Ascending aorta (tissue), 2 donors: ENCODE results near the gene NUDT15. TPM values are rescaled to one million over a fixed set of nuclear protein-coding genes. Genes with fewer than 3 reads are reported as not detected.

ENCODE experiments used
- DNase-seq, 2 donors: peaks; one replicate each; pipeline ENCODE4 v3.0.0-alpha.2; 2019; ENCODE audit warnings: low spot score in 2 of 2
- H3K27ac ChIP-seq, 2 donors: fragments of 200-600 bp; sonication (generic); one replicate each; pipeline ENCODE4 v1.5.1; 2016 to 2017; ENCODE audit warnings: mild to moderate bottlenecking in 1 of 2
- H3K27me3 ChIP-seq: fragments of 200-600 bp; sonication (generic); one replicate; pipeline ENCODE4 v1.5.1; 2017
- H3K36me3 ChIP-seq, 2 donors: fragments of 200-600 bp; sonication (generic); one replicate each; pipeline ENCODE4 v1.5.1; 2016
- H3K4me1 ChIP-seq, 2 donors: fragments of 200-600 bp; sonication (generic); one replicate each; pipeline ENCODE4 v1.5.1; 2016 to 2017; ENCODE audit warnings: mild to moderate bottlenecking in 1 of 2
- H3K4me3 ChIP-seq, 2 donors: fragments of 200-600 bp; sonication (generic); one replicate each; pipeline ENCODE4 v1.5.1; 2016 to 2017; ENCODE audit warnings: mild to moderate bottlenecking in 1 of 2
- H3K9me3 ChIP-seq, 2 donors: fragments of 200-600 bp; sonication (generic); one replicate each; pipeline ENCODE4 v1.5.1; 2016
- intact Hi-C: fragments of 100-400 bp; cut with DNase I; formaldehyde crosslinking; loops from one replicate; pipeline ENCODE4 v1.15.1; 2023
- total RNA-seq: library from RNA; depleted of rRNA; stranded (reverse); fragments of >200 nt; gene quantifications from one replicate; pipeline ENCODE4 v1.1.0, GENCODE V29; 2016
- TF ChIP-seq, protein P1 (sequence below), 3 experiments: fragments of 200-600 bp in 2 of 3; fragments of 450-650 bp in 1 of 3; sonication (generic) in 2 of 3; IDR thresholded peaks; one replicate each; pipeline ENCODE4 v1.5.1; 2016 to 2019; ENCODE audit warnings: antibody characterized with exemption in 3 of 3, mild to moderate bottlenecking in 1 of 3, moderate library complexity in 1 of 3

Gene NUDT15
- total RNA-seq, 1 donor from 2014 or later = 4.2 TPM

DNA sequence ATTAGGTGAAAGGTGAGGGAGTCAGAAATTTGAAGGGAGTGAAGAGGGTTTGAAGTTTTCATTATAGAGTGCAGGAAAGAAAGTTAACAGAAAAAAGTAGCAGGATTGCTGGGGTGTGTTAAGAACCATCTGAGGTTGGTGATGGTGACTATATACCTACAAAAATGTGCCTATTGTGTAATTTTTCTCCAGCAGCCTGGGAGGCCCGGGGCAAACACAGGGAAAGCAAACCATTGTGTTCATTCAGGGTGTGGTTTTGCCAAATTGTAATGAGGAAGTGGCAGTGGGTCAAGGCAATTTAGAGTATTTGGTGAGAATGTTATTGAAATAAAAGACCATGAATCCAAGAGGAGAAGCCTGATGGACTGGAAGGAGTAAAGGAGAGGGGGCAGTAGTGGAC is 28.2 kb upstream of the NUDT15 start:
- Histone ChIP-seq H3K4me3 (no peak overlapping the region), H3K27me3 (no peaks in the 10 kb centered on the region), H3K36me3 (no peaks in the 10 kb centered on the region), H3K27ac (no peak overlapping the region), H3K4me1 (no peaks in the 10 kb centered on the region), H3K9me3 (no peaks in the 10 kb centered on the region)
- no peak for DNase-seq
- TF ChIP-seq, protein P1, sequence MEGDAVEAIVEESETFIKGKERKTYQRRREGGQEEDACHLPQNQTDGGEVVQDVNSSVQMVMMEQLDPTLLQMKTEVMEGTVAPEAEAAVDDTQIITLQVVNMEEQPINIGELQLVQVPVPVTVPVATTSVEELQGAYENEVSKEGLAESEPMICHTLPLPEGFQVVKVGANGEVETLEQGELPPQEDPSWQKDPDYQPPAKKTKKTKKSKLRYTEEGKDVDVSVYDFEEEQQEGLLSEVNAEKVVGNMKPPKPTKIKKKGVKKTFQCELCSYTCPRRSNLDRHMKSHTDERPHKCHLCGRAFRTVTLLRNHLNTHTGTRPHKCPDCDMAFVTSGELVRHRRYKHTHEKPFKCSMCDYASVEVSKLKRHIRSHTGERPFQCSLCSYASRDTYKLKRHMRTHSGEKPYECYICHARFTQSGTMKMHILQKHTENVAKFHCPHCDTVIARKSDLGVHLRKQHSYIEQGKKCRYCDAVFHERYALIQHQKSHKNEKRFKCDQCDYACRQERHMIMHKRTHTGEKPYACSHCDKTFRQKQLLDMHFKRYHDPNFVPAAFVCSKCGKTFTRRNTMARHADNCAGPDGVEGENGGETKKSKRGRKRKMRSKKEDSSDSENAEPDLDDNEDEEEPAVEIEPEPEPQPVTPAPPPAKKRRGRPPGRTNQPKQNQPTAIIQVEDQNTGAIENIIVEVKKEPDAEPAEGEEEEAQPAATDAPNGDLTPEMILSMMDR (IDR thresholded peaks at IDR 0.05) = no peak
- intact Hi-C loops = no loop called here

DNA sequence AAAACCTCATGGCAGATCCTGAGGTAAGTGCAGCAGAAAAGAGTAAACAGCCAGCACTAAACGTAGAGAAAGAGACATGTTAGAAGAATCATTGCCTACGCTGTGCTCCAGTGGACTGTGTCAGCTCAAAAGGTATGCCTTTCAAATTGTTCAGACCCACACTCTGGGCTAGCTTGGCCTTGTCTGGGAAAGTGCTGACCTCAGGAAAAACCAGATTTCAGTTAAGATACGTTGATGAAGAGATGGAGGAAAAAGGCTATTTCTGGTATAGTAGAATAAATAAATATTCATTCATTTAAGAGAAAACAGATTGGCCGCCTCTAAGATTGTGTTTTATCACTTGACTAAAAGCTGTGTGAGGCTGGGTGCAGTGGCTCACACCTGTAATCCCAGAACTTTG is 26.8 kb upstream of the NUDT15 start:
- Histone ChIP-seq H3K9me3 (no peaks in the 10 kb centered on the region), H3K27me3 (no peaks in the 10 kb centered on the region), H3K27ac (no peak overlapping the region), H3K36me3 (no peaks in the 10 kb centered on the region), H3K4me1 (no peaks in the 10 kb centered on the region), H3K4me3 (no peak overlapping the region)
- intact Hi-C loops = no loop called here
- TF ChIP-seq, protein P1 (IDR thresholded peaks at IDR 0.05) = no peak
- no peak for DNase-seq

DNA sequence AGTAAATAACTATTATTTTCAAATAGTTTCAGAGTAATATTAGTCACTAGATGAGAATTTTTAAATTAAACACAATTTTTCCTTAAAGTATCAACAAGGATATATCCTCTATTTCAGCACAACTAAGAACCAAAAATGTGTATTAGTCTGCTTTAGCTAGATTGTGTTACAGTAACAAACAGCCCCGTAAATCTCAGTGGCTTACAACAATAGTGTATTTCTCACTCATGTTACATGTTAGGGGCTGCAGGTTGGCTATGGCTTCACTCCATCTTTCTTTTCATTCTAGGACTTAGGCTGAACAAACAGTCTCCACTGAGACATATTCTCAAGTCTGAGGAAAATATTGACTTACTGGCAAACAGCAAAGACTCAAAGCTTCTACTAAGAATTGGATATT is 24.9 kb upstream of the NUDT15 start:
- TF ChIP-seq, protein P1 (IDR thresholded peaks at IDR 0.05) = no peak
- H3K9me3 ChIP-seq = no peaks in the 10 kb centered on the region
- DNase-seq = no peak
- H3K27me3 ChIP-seq = no peaks in the 10 kb centered on the region
- H3K36me3 ChIP-seq = no peaks in the 10 kb centered on the region
- H3K27ac ChIP-seq = no peak overlapping the region
- no peaks in the 10 kb centered on the region for H3K4me1 ChIP-seq
- intact Hi-C loops = no loop called here
- H3K4me3 ChIP-seq = no peak overlapping the region

DNA sequence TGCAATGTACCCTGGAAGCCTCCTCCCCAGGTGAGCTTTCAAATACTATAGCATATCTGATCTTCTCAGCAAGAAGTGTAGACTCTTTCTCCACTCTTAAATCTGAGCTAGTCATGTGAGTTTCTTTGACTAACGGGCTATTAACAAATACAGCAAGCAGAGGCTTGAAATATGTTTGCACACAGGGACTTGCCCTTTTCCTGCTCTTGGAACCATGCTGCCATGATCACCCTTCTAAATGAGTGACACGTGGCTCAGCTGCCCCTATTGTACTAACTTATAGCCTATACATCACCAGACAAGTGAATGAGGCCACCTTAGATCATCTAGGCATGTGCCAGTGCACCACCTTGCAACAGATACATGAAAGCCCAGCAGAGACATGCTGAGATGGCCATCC is 23.2 kb upstream of the NUDT15 start:
- Histone ChIP-seq H3K9me3 (no peaks in the 10 kb centered on the region), H3K36me3 (no peaks in the 10 kb centered on the region), H3K4me1 (no peaks in the 10 kb centered on the region), H3K27me3 (no peaks in the 10 kb centered on the region), H3K27ac (no peak overlapping the region), H3K4me3 (no peak overlapping the region)
- DNase-seq = no peak
- TF ChIP-seq, protein P1 (IDR thresholded peaks at IDR 0.05) = no peak
- intact Hi-C loops = no loop called here

DNA sequence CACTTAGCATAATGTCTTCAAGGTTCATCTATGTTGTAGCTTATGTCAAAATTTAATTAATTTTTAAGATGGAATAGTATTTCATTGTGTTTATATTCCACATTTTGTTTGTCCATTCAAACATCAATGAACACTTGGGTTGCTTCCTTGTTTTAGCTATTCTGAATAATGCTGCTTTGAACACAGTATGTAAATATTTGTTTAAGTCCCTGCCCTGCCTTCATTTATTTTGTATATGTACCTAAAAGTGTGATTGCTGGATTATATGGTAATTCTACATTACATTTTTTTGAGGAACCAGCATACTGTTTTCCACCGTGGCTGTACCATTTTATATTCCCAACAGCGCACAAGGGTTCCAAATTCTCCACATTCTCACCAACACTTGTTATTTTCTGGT is 18.9 kb upstream of the NUDT15 start:
- Histone ChIP-seq H3K27ac (no peak overlapping the region), H3K9me3 (no peaks in the 10 kb centered on the region), H3K27me3 (no peaks in the 10 kb centered on the region), H3K4me3 (no peak overlapping the region), H3K4me1 (no peaks in the 10 kb centered on the region), H3K36me3 (no peaks in the 10 kb centered on the region)
- intact Hi-C loops = no loop called here
- TF ChIP-seq, protein P1 (IDR thresholded peaks at IDR 0.05) = no peak
- no peak for DNase-seq

DNA sequence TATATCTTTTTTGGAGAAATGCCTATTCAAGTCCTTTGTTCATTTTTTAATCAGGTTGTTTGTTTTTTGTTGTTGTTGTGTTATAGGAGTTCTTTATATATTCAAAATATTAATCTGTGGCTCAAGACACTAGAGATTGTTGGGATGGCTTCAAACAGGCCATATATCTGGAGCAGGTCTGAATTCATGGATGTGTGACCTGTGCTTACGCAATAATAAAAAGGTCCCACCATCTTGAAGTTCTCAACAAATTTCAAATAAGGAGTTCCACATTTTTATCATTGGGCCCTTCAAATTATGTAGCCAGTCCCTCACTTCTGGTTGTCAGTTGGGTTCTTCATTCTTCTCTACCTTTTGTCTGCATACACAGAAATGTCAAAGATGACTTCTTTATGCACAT is 17.7 kb upstream of the NUDT15 start:
- H3K4me1 ChIP-seq = no peaks in the 10 kb centered on the region
- DNase-seq = no peak
- H3K27ac ChIP-seq = no peak overlapping the region
- TF ChIP-seq, protein P1 (IDR thresholded peaks at IDR 0.05) = no peak
- intact Hi-C loops = no loop called here
- no peak overlapping the region for H3K4me3 ChIP-seq
- H3K27me3 ChIP-seq = no peaks in the 10 kb centered on the region
- H3K36me3 ChIP-seq = no peaks in the 10 kb centered on the region
- no peaks in the 10 kb centered on the region for H3K9me3 ChIP-seq
